Stomach (tissue), 9 donors: ENCODE measurements around the gene CDK5. TPM values are rescaled to one million over a fixed set of nuclear protein-coding genes. Genes with fewer than 3 reads are reported as not detected.

ENCODE experiments used
- DNase-seq, 2 donors: peaks; one replicate each; pipeline versions ENCODE4 v3.0.0 to v3.0.0-alpha.2; 2013 to 2019
- H3K27ac ChIP-seq, 5 donors: fragments of 200-600 bp in 4 of 5; sonication (generic) in 4 of 5; one replicate each; pipeline ENCODE4 v1.5.1; 2013 to 2019; ENCODE audit warnings: mild to moderate bottlenecking in 1 of 5, moderate library complexity in 1 of 5
- H3K27me3 ChIP-seq, 3 donors: fragments of 200-600 bp; sonication (generic); one replicate each; pipeline ENCODE4 v1.5.1; 2017 to 2019; ENCODE audit warnings: mixed run types in 1 of 3
- H3K36me3 ChIP-seq, 4 donors: fragments of 200-600 bp; sonication (generic); 1 replicate in 3 of 4; 2 replicates in 1 of 4; pipeline ENCODE4 v1.5.1; 2016 to 2019
- H3K4me1 ChIP-seq, 4 donors: fragments of 200-600 bp; sonication (generic); one replicate each; pipeline ENCODE4 v1.5.1; 2016 to 2019
- H3K4me3 ChIP-seq, 4 donors: fragments of 200-600 bp; sonication (generic) in 3 of 4; one replicate each; pipeline ENCODE4 v1.5.1; 2016 to 2019; ENCODE audit warnings: mild to moderate bottlenecking in 1 of 4
- H3K9me3 ChIP-seq, 4 donors: fragments of 200-600 bp; sonication (generic); one replicate each; pipeline ENCODE4 v1.5.1; 2016 to 2019
- CTCF ChIP-seq, 7 experiments: fragments of 450-650 bp in 4 of 7; fragments of 200-600 bp in 3 of 7; sonication (generic) in 3 of 7; IDR thresholded peaks; one replicate each; pipeline ENCODE4 v1.5.1; 2016 to 2019; ENCODE audit warnings: antibody characterized with exemption in 7 of 7, control low read depth in 2 of 7, mild to moderate bottlenecking in 1 of 7
- EP300 ChIP-seq: sonication (generic); formaldehyde crosslinking; IDR thresholded peaks from one replicate; pipeline ENCODE4 v1.6.1; 2017; ENCODE audit warnings: antibody characterized with exemption
- POLR2A ChIP-seq, 4 donors: fragments of 450-650 bp; IDR thresholded peaks; one replicate each; pipeline ENCODE4 v1.6.1; 2016; ENCODE audit warnings: antibody characterized with exemption in 4 of 4, control low read depth in 2 of 4, mild to moderate bottlenecking in 1 of 4, moderate library complexity in 1 of 4
- POLR2AphosphoS5 ChIP-seq, 3 donors: sonication (generic); formaldehyde crosslinking; IDR thresholded peaks; one replicate each; pipeline ENCODE4 v1.6.1; 2016; ENCODE audit warnings: antibody characterized with exemption in 3 of 3
- WGBS, 5 donors: extraction: QIAGEN DNeasy Blood & Tissue Kit in 3 of 5; methylation state at CpG; one replicate each; pipeline versions ENCODE4 v1.1.5 to v1.1.7; 2013 to 2018; 5-methylcytosine and 5-hydroxymethylcytosine counted together
- intact Hi-C: fragments of 100-400 bp; cut with DNase I; formaldehyde crosslinking; loops from one replicate; pipeline ENCODE4 v1.15.1; 2023; ENCODE audit warnings: low total_unique reads
- polyA plus RNA-seq, 3 donors: library from polyadenylated mRNA; stranded (reverse); fragments of 200-250 nt; gene quantifications; one replicate each; pipeline ENCODE4 v1.2.3, GENCODE V29; 2013
- total RNA-seq, 5 donors: library from RNA; depleted of rRNA; stranded (reverse); fragments of >200 nt; gene quantifications; one replicate each; pipeline versions ENCODE4 v1.1.0 to v1.2.3, GENCODE V29; 2014 to 2016
- donor health status: healthy with polysubstance abuse.
- donor health status: Bipolar disorder and iron deficiency.
- donor health status: healthy.

CDK5 gene
- total and polyA plus RNA-seq, 8 donors = 0.87 to 46.1 (median 11.8) TPM; not detected in 1

GRCh38 chr7:151101621-151102396, 44.1 kb upstream of the CDK5 start:
- intact Hi-C loops = no loop called here
- Histone ChIP-seq H3K27me3 (no peaks in the 10 kb centered on the region), H3K4me1 (peaks cover 0 to 48% (median 22%) of the 10 kb centered on the region in 4 donors), H3K4me3 (no peak overlapping the region), H3K27ac (no peak overlapping the region), H3K36me3 (peaks cover 0 to 19% (median 12%) of the 10 kb centered on the region in 4 donors), H3K9me3 (no peaks in the 10 kb centered on the region)
- no peak for TF ChIP-seq CTCF (IDR thresholded peaks at IDR 0.05)
- no peak for TF ChIP-seq POLR2A (IDR thresholded peaks at IDR 0.05)
- no peak for TF ChIP-seq EP300
- no peak for DNase-seq
- WGBS, 5 donors = 83 to 88% (median 85%) methylated on average over 21 to 24 of the region's 24 CpGs

DNA sequence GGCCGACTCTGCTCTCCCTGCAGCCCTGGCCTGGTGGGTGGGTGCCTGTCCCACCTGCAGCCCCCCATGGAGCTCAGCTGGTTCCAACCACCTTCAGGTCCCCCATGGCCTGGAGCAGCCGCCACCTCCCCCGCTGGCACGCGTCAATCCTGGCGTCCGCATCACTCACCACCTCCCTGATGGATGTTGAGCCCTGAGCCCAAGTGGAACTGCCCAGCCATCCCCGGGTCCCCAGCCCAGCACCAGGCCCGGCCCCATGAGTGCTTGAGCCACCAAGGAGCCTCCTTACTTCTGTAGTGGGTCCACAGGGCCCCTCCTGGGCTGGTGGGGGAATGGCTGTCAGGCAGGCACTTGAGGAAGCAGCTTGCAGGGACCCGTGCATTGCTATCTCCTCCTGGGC, 43.2 kb upstream of the CDK5 start:
- intact Hi-C loops = no loop called here

DNA sequence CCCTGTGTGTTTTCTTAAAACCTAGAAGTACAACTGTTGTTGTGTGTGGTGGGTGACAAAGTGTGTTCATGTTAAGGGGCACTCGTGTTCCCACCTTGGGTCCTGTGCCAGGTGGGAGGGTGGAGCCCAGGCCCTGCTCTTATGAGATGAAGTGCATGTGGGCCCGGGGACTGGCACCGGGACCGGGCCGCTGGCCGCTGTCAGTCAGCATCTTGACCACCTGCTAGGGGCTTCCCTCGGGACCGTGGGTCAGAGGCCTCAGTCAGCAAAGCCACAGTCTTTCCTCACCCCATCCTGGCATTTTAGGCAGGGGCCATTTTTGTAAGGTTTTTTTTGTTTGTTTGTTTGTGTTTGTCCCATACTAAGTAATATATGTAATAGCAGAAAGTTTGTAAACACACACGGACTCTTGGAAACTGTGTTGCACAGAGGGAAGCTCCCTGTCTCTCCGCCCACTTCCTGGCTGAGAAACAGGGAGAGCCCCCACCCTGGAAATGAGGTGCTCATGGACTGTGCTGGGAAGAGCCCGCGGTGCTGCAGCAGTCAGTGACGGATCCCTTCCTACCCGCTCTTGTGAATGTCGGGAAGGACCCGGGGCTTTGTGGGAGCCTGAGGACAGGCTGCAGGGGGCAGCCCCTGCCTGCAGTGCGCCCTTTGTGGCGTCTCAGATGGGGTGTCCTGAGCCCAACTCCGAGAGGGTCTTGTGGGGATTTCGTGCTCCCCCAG, 42.0 kb upstream of the CDK5 start:
- Histone ChIP-seq H3K27me3 (no peaks in the 10 kb centered on the region), H3K27ac (no peak overlapping the region), H3K9me3 (no peaks in the 10 kb centered on the region), H3K36me3 (peaks cover 0 to 9% (median 6%) of the 10 kb centered on the region in 4 donors), H3K4me3 (no peak overlapping the region), H3K4me1 (peaks cover 0 to 59% (median 18%) of the 10 kb centered on the region in 4 donors)
- peak in 1 of 2 donors; percentile 23 for DNase-seq
- TF ChIP-seq CTCF (IDR thresholded peaks at IDR 0.05) (no peak), EP300 (no peak), POLR2AphosphoS5 (IDR thresholded peaks at IDR 0.05) (no peak), POLR2A (IDR thresholded peaks at IDR 0.05) (no peak)
- 66 to 80% (median 74%) methylated on average over 13 to 20 of the region's 20 CpGs for WGBS, 5 donors
- intact Hi-C loops = no loop called here

More for the DNA sequence above, 43.2 kb upstream of the CDK5 start:
- Histone ChIP-seq H3K4me3 (no peak overlapping the region), H3K27ac (no peak overlapping the region), H3K36me3 (peaks cover 0 to 12% (median 10%) of the 10 kb centered on the region in 4 donors), H3K4me1 (peaks cover 0 to 53% (median 22%) of the 10 kb centered on the region in 4 donors), H3K9me3 (no peaks in the 10 kb centered on the region), H3K27me3 (no peaks in the 10 kb centered on the region)
- WGBS, 5 donors = 91 to 98% (median 92%) methylated on average over 7 to 10 of the region's 10 CpGs
- no peak for DNase-seq
- TF ChIP-seq CTCF (IDR thresholded peaks at IDR 0.05) = no peak
- no peak for TF ChIP-seq POLR2A (IDR thresholded peaks at IDR 0.05)
- no peak for TF ChIP-seq EP300
- no peak for TF ChIP-seq POLR2AphosphoS5 (IDR thresholded peaks at IDR 0.05)

GRCh38 chr7:151095828-151096475, 38.3 kb upstream of the CDK5 start:
- Histone ChIP-seq H3K9me3 (no peaks in the 10 kb centered on the region), H3K4me1 (peaks cover 0 to 53% (median 32%) of the 10 kb centered on the region in 4 donors), H3K4me3 (no peak overlapping the region), H3K27ac (no peak overlapping the region), H3K36me3 (peaks cover 0 to 17% (median 7%) of the 10 kb centered on the region in 4 donors), H3K27me3 (no peaks in the 10 kb centered on the region)
- no peak for DNase-seq
- intact Hi-C loops = no loop called here
- TF ChIP-seq CTCF (IDR thresholded peaks at IDR 0.05) (no peak), EP300 (no peak), POLR2AphosphoS5 (IDR thresholded peaks at IDR 0.05) (no peak), POLR2A (IDR thresholded peaks at IDR 0.05) (no peak)
- WGBS, 5 donors = 83 to 88% (median 85%) methylated on average over 17 of the region's 17 CpGs
